ENCODE data around the gene HDAC4.

DNA sequence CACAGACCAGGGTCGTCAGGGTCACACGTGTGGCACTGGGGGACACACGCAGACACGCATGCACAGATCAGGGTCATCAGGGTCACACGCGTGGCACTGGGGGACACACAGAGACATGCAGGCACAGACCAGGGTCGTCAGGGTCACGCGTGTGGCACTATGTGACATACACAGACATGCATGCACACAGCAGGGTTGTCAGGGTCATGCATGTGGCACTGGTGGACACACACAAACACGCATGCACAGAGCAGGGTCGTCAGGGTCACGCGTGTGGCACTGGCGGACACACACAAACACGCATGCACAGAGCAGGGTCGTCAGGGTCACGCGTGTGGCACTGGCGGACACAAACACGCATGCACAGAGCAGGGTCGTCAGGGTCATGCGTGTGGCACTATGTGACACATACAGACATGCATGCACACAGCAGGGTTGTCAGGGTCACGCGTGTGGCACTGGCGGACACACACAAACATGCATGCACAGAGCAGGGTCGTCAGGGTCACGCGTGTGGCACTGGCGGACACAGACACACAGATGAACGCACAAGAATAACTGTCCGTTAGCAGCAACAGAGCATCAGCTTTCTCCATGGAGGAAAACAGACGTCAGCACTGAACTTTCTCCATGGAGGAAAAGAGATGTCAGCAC is 34.9 kb downstream of the HDAC4 start:
- no peak for TF ChIP-seq EP300 (IDR thresholded peaks at IDR 0.05)
- no peak for TF ChIP-seq CTCF (IDR thresholded peaks at IDR 0.05)
- no peak for TF ChIP-seq E2F6 (IDR thresholded peaks at IDR 0.05; ENCODE audit: borderline replicate concordance, low read depth)
- TF ChIP-seq EHMT2 (IDR thresholded peaks at IDR 0.05; ENCODE audit: low read depth): no peak
- TF ChIP-seq POLR2A (IDR thresholded peaks at IDR 0.05; ENCODE audit: low read length): no peak
- no peak for TF ChIP-seq NR3C1 (IDR thresholded peaks at IDR 0.05)
- TF ChIP-seq RFX5 (IDR thresholded peaks at IDR 0.05): no peak
- TF ChIP-seq RNF2 (IDR thresholded peaks at IDR 0.05; ENCODE audit: borderline replicate concordance, low read depth): no peak
- TF ChIP-seq ELK1 (IDR thresholded peaks at IDR 0.05; ENCODE audit: low read depth, low read length): no peak
- TF ChIP-seq KDM1A (IDR thresholded peaks at IDR 0.05; ENCODE audit: low read depth): no peak
- no peak for TF ChIP-seq SMC3 (IDR thresholded peaks at IDR 0.05)

Measured in A549 (cell line).